COLO829 (cell line): ENCODE measurements around the gene ARHGEF10L.

ENCODE experiments used
- DNase-seq: peaks from one replicate; pipeline ENCODE4 v3.0.0; 2012; ENCODE audit warnings: low spot score

Gene ARHGEF10L

GRCh38 chr1:17635811-17636210, 96.3 kb downstream of the ARHGEF10L start:
- no peak for DNase-seq

- no peak for DNase-seq
These were observed 97.1 kb downstream of the ARHGEF10L start for GRCh38 chr1:17636612-17637011.

- DNase-seq: no peak
These were observed 97.6 kb downstream of the ARHGEF10L start for GRCh38 chr1:17637055-17637454.

- no peak for DNase-seq
These were observed 100.3 kb downstream of the ARHGEF10L start for GRCh38 chr1:17639703-17640340.

- DNase-seq: no peak
These were observed 100.9 kb downstream of the ARHGEF10L start for GRCh38 chr1:17640393-17640792.

GRCh38 chr1:17640975-17641374, 101.5 kb downstream of the ARHGEF10L start:
- no peak for DNase-seq

- DNase-seq: no peak
These were observed 102.7 kb downstream of the ARHGEF10L start for GRCh38 chr1:17642169-17642568.

GRCh38 chr1:17642943-17643342, 103.4 kb downstream of the ARHGEF10L start:
- DNase-seq: no peak

GRCh38 chr1:17643861-17644703, 104.6 kb downstream of the ARHGEF10L start:
- DNase-seq: no peak

GRCh38 chr1:17645068-17645911, 105.8 kb downstream of the ARHGEF10L start:
- DNase-seq: no peak

- DNase-seq: no peak
These were observed 107.2 kb downstream of the ARHGEF10L start for GRCh38 chr1:17646444-17647280.

- DNase-seq: no peak
These were observed 109.1 kb downstream of the ARHGEF10L start for GRCh38 chr1:17648457-17649145.

- no peak for DNase-seq
These were observed 110.0 kb downstream of the ARHGEF10L start for GRCh38 chr1:17649371-17650106.

- DNase-seq: no peak
These were observed 113.8 kb downstream of the ARHGEF10L start for GRCh38 chr1:17653276-17653675.

- DNase-seq: peak; percentile 47
These were observed 114.3 kb downstream of the ARHGEF10L start for GRCh38 chr1:17653728-17654351.

GRCh38 chr1:17654519-17654918, 115.0 kb downstream of the ARHGEF10L start:
- no peak for DNase-seq

GRCh38 chr1:17655169-17655568, 115.7 kb downstream of the ARHGEF10L start:
- no peak for DNase-seq

GRCh38 chr1:17655922-17656321, 116.4 kb downstream of the ARHGEF10L start:
- no peak for DNase-seq

- DNase-seq: no peak
These were observed 117.9 kb downstream of the ARHGEF10L start for GRCh38 chr1:17657436-17657835.

GRCh38 chr1:17658837-17659236, 119.3 kb downstream of the ARHGEF10L start:
- no peak for DNase-seq
